Measurements from ENCODE around the gene CRIM1.
A peak's percentile ranks its signal among the peaks of the same experiment; 100 is the strongest.

The CRIM1 gene

DNA sequence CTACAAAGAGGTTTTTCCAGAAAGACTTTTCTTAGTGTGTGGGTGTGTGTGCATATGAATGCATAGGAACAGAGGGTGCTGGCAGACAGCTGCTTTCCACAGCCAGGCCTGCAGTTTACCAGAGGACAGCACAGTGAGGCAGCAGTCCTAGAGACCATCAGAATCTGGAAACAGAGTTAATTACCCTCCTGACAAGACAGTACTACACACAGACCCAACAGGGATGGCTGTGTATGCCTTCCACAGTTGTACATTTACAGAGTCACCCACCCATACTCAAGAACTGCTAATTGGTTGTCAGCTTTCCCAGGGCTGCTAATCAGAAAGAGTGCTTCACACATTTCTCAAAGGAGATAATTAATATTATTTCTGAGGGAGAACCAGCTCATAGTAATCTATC is 137.7 kb downstream of the CRIM1 start:
- no peak for DNase-seq (ENCODE audit: low spot score in 2 of 2)
- Histone ChIP-seq H3K36me3 (replicated peaks) (no peaks in the 10 kb centered on the region), H3K4me1 (peaks cover 12% of the 10 kb centered on the region), H3K27me3 (ENCODE audit: low read depth) (no peaks in the 10 kb centered on the region), H3K4me3 (no peak overlapping the region), H3K9me3 (no peaks in the 10 kb centered on the region)
- in situ Hi-C loops (cut with MboI; ENCODE audit: low sequenced_read_pairs): loop anchor here (10.0 kb wide), 1 partner anchor 139 kb away; the partner anchor contains the start of gene CRIM1

GRCh38 chr2:36497570-36498163 is 142.1 kb downstream of the CRIM1 start:
- in situ Hi-C loops (cut with MboI; ENCODE audit: low sequenced_read_pairs): loop anchor here (10.0 kb wide), 1 partner anchor 143 kb away; the partner anchor contains the start of gene CRIM1
- H3K9me3 ChIP-seq: no peaks in the 10 kb centered on the region
- H3K27me3 ChIP-seq (ENCODE audit: low read depth): no peaks in the 10 kb centered on the region
- 0 out of 2 replicates have a peak, but pooled peaks cover 8% of the 10 kb centered on the region for H3K36me3 ChIP-seq (replicated peaks)
- no peak for DNase-seq (ENCODE audit: low spot score in 2 of 2)
- no peaks in the 10 kb centered on the region for H3K4me1 ChIP-seq
- no peak overlapping the region for H3K4me3 ChIP-seq

GRCh38 chr2:36499128-36499820 is 143.7 kb downstream of the CRIM1 start:
- Histone ChIP-seq H3K36me3 (replicated peaks) (0 out of 2 replicates have a peak, but pooled peaks cover 8% of the 10 kb centered on the region), H3K4me1 (no peaks in the 10 kb centered on the region), H3K9me3 (no peaks in the 10 kb centered on the region), H3K27me3 (ENCODE audit: low read depth) (no peaks in the 10 kb centered on the region), H3K4me3 (no peak overlapping the region)
- in situ Hi-C loops (cut with MboI; ENCODE audit: low sequenced_read_pairs): loop anchor here (10.0 kb wide), 1 partner anchor 144 kb away; the partner anchor contains the start of gene CRIM1
- DNase-seq (ENCODE audit: low spot score in 2 of 2): no peak

GRCh38 chr2:36500072-36500471 is 144.5 kb downstream of the CRIM1 start:
- in situ Hi-C loops (cut with MboI; ENCODE audit: low sequenced_read_pairs): no loop called here
- 0 out of 2 replicates have a peak, but pooled peaks cover 8% of the 10 kb centered on the region for H3K36me3 ChIP-seq (replicated peaks)
- no peaks in the 10 kb centered on the region for H3K27me3 ChIP-seq (ENCODE audit: low read depth)
- no peaks in the 10 kb centered on the region for H3K9me3 ChIP-seq
- no peaks in the 10 kb centered on the region for H3K4me1 ChIP-seq
- H3K4me3 ChIP-seq: no peak overlapping the region
- no peak for DNase-seq (ENCODE audit: low spot score in 2 of 2)

GRCh38 chr2:36502081-36502480 is 146.5 kb downstream of the CRIM1 start:
- 0 out of 2 replicates have a peak, but pooled peaks cover 8% of the 10 kb centered on the region for H3K36me3 ChIP-seq (replicated peaks)
- no peak for DNase-seq (ENCODE audit: low spot score in 2 of 2)
- H3K9me3 ChIP-seq: no peaks in the 10 kb centered on the region
- in situ Hi-C loops (cut with MboI; ENCODE audit: low sequenced_read_pairs): no loop called here
- no peak overlapping the region for H3K4me3 ChIP-seq
- no peaks in the 10 kb centered on the region for H3K27me3 ChIP-seq (ENCODE audit: low read depth)
- H3K4me1 ChIP-seq: no peaks in the 10 kb centered on the region; the same call in 1 of the 2 replicates

DNA sequence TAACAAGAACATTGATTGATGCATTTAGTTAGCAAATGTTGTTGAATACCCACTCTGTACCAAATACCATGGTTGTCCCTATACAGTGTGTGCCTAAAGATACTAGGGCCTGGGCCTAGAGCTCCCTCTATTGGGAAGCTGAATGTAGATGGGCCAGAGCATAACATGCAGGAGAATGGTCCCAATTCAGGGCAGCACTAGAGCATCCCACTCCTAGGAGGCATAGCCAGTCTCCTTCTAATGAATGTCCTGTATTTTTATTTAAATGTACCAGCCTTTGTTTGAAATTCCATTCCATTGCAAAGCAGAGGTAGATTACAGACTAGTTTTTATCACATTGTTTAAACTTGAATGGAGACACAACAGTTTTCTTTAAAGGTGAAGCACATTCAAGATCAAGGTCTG is 151.8 kb downstream of the CRIM1 start:
- no peak overlapping the region for H3K4me3 ChIP-seq
- peaks cover 3% of the 10 kb centered on the region; the same call in 1 of the 2 replicates for H3K36me3 ChIP-seq (replicated peaks)
- H3K27me3 ChIP-seq (ENCODE audit: low read depth): no peaks in the 10 kb centered on the region
- H3K9me3 ChIP-seq: no peaks in the 10 kb centered on the region
- peak; percentile 79 to 87 for DNase-seq (ENCODE audit: low spot score in 2 of 2)
- no peaks in the 10 kb centered on the region; the same call in 1 of the 2 replicates for H3K4me1 ChIP-seq
- in situ Hi-C loops (cut with MboI; ENCODE audit: low sequenced_read_pairs): no loop called here

DNA sequence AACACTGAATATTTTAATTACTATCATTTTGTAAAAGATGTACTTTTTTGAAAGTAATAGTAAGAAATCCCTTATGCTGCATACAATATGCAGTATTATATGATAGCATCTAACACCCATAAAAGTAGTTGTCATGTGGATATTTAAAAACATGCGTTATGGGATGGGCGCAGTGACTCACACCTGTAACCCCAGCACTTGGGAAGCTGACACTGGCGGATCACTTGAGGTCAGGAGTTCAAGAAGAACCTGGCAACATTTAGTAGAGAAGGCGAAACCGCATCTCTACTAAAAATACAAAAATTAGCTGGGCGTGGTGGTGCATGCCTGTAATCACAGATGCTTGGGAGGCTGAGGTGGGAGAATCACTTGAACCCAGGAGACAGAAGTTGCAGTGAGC is 153.5 kb downstream of the CRIM1 start:
- Histone ChIP-seq H3K36me3 (replicated peaks) (peaks cover 11% of the 10 kb centered on the region), H3K9me3 (no peaks in the 10 kb centered on the region), H3K4me1 (no peaks in the 10 kb centered on the region; the same call in 1 of the 2 replicates), H3K27me3 (ENCODE audit: low read depth) (no peaks in the 10 kb centered on the region), H3K4me3 (no peak overlapping the region)
- in situ Hi-C loops (cut with MboI; ENCODE audit: low sequenced_read_pairs): no loop called here
- no peak for DNase-seq (ENCODE audit: low spot score in 2 of 2)

DNA sequence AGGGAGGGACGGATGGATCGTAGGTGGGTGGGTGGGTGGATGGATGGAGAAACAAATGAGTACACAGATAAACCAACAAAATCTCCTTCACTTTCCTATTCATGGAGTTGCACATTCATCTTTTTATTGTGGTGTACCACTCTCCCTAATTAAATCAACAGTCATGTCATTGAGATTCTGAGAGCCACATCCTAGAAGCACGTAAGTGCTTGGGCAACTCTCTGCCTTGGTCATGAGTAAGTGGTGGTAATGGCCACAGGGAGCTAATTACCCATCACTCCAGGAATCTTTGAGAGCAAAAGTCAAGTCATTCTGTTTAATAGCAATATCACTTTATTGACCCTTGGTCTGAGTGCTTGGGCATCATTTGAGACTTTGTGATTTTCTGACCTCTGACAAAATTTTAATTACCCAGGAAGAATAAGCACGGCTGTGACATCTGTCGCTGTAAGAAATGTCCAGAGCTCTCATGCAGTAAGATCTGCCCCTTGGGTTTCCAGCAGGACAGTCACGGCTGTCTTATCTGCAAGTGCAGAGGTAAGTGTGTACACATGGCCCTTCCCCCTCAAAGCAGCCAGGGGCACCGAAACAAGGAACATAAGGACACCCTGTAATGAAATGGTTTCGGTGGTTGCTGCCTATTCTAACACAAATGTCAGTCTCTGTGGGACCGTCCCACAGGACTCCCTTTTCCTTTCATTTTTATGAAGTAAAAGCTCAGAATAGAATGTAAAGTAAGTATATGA is 156.5 kb downstream of the CRIM1 start:
- no peak for DNase-seq (ENCODE audit: low spot score in 2 of 2)
- in situ Hi-C loops (cut with MboI; ENCODE audit: low sequenced_read_pairs): no loop called here
- Histone ChIP-seq H3K9me3 (no peaks in the 10 kb centered on the region), H3K36me3 (replicated peaks) (peaks cover 18% of the 10 kb centered on the region), H3K4me1 (no peaks in the 10 kb centered on the region; the same call in 1 of the 2 replicates), H3K4me3 (no peak overlapping the region), H3K27me3 (ENCODE audit: low read depth) (no peaks in the 10 kb centered on the region)

DNA sequence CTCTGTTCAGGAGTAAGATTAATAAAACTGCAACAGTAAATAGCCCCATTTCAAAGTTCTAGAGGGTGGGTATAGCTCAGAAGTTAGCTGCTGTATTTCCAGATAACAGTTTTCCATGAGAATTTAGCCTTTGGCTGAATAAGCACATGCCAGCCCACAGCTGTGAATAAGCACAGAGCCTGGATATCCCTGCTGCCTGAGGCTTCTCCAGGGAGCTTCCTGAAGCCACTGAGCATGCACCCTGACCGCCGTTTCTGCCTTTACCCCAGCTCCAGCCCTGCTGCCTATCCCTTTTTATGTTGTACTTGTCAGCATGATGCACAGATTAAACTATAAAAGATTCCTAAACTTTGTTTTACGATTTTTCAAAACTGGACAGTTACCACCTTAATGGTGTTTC is 157.1 kb downstream of the CRIM1 start:
- H3K4me3 ChIP-seq: no peak overlapping the region
- DNase-seq (ENCODE audit: low spot score in 2 of 2): no peak
- no peaks in the 10 kb centered on the region; the same call in 1 of the 2 replicates for H3K4me1 ChIP-seq
- no peaks in the 10 kb centered on the region for H3K27me3 ChIP-seq (ENCODE audit: low read depth)
- H3K9me3 ChIP-seq: no peaks in the 10 kb centered on the region
- H3K36me3 ChIP-seq (replicated peaks): peaks cover 21% of the 10 kb centered on the region
- in situ Hi-C loops (cut with MboI; ENCODE audit: low sequenced_read_pairs): no loop called here

GRCh38 chr2:36513661-36514060 is 158.1 kb downstream of the CRIM1 start:
- in situ Hi-C loops (cut with MboI; ENCODE audit: low sequenced_read_pairs): no loop called here
- no peaks in the 10 kb centered on the region for H3K27me3 ChIP-seq (ENCODE audit: low read depth)
- DNase-seq (ENCODE audit: low spot score in 2 of 2): no peak
- H3K4me1 ChIP-seq: no peaks in the 10 kb centered on the region
- H3K4me3 ChIP-seq: no peak overlapping the region
- H3K9me3 ChIP-seq: no peaks in the 10 kb centered on the region
- peaks cover 21% of the 10 kb centered on the region for H3K36me3 ChIP-seq (replicated peaks)

GRCh38 chr2:36515538-36515937 is 160.0 kb downstream of the CRIM1 start:
- Histone ChIP-seq H3K4me1 (no peaks in the 10 kb centered on the region), H3K4me3 (no peak overlapping the region), H3K9me3 (no peaks in the 10 kb centered on the region), H3K27me3 (ENCODE audit: low read depth) (no peaks in the 10 kb centered on the region), H3K36me3 (replicated peaks) (peaks cover 21% of the 10 kb centered on the region)
- in situ Hi-C loops (cut with MboI; ENCODE audit: low sequenced_read_pairs): no loop called here
- DNase-seq (ENCODE audit: low spot score in 2 of 2): no peak

GRCh38 chr2:36516136-36516870 is 160.7 kb downstream of the CRIM1 start:
- H3K36me3 ChIP-seq (replicated peaks): peaks cover 21% of the 10 kb centered on the region
- H3K27me3 ChIP-seq (ENCODE audit: low read depth): no peaks in the 10 kb centered on the region
- no peaks in the 10 kb centered on the region for H3K9me3 ChIP-seq
- in situ Hi-C loops (cut with MboI; ENCODE audit: low sequenced_read_pairs): no loop called here
- H3K4me3 ChIP-seq: no peak overlapping the region
- no peaks in the 10 kb centered on the region for H3K4me1 ChIP-seq
- DNase-seq (ENCODE audit: low spot score in 2 of 2): no peak

GRCh38 chr2:36520431-36520830 is 164.9 kb downstream of the CRIM1 start:
- no peaks in the 10 kb centered on the region for H3K4me1 ChIP-seq
- H3K27me3 ChIP-seq (ENCODE audit: low read depth): no peaks in the 10 kb centered on the region
- peaks cover 12% of the 10 kb centered on the region for H3K36me3 ChIP-seq (replicated peaks)
- no peaks in the 10 kb centered on the region for H3K9me3 ChIP-seq
- in situ Hi-C loops (cut with MboI; ENCODE audit: low sequenced_read_pairs): no loop called here
- DNase-seq (ENCODE audit: low spot score in 2 of 2): no peak
- H3K4me3 ChIP-seq: no peak overlapping the region
